ENCODE measurements around the gene TNNI3K.

The TNNI3K gene

DNA sequence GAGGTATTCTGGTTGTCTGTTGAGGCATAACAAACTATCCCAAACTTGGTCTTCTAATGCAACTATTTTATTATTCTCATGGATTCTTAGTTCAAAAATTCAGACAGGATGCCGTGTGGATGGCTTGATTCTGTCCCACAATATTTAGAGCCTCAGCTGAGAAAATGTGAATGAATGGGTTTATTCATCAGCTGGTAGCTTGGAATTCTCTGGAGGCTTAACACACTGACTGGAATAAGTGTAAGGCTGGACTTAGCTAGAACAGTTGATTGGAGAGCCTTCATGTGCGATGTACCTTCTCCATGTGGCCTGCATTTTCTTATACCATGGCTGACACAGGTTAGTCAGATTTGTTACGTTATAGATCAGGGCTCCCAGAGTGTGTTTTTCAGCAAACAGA lies 30.8 kb downstream of the TNNI3K start:
- DNase-seq (ENCODE audit: low read depth in 1 of 2, low spot score in 1 of 2) = no peak
- no peak for TF ChIP-seq GABPA (IDR thresholded peaks at IDR 0.05; ENCODE audit: low read depth)
- no peak overlapping the region for H3K4me3 ChIP-seq (replicated peaks; ENCODE audit: insufficient read depth, low read length)

DNA sequence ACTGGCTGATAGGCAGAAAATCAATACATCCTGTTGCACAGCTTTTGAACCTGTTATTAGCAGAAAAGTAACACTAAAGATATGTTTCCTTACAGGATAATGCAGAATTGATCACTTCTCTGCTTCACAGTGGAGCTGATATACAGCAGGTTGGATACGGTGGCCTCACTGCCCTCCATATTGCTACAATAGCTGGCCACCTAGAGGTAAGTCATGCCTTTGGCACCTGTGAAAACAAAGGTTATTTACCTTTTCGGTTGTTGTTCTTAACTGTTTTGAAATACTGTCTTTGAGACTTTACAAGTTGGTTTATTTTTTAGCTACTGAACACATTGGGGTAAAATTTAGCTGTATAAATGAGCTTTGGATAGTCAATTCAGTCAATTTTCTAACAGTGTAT lies 36.3 kb downstream of the TNNI3K start:
- no peak for TF ChIP-seq POLR2AphosphoS5 (IDR thresholded peaks at IDR 0.05; ENCODE audit: low read depth)
- TF ChIP-seq SPI1 (IDR thresholded peaks at IDR 0.05; ENCODE audit: borderline replicate concordance, low read depth) = no peak
- TF ChIP-seq GABPA (IDR thresholded peaks at IDR 0.05; ENCODE audit: low read depth) = no peak
- TF ChIP-seq, protein P1, sequence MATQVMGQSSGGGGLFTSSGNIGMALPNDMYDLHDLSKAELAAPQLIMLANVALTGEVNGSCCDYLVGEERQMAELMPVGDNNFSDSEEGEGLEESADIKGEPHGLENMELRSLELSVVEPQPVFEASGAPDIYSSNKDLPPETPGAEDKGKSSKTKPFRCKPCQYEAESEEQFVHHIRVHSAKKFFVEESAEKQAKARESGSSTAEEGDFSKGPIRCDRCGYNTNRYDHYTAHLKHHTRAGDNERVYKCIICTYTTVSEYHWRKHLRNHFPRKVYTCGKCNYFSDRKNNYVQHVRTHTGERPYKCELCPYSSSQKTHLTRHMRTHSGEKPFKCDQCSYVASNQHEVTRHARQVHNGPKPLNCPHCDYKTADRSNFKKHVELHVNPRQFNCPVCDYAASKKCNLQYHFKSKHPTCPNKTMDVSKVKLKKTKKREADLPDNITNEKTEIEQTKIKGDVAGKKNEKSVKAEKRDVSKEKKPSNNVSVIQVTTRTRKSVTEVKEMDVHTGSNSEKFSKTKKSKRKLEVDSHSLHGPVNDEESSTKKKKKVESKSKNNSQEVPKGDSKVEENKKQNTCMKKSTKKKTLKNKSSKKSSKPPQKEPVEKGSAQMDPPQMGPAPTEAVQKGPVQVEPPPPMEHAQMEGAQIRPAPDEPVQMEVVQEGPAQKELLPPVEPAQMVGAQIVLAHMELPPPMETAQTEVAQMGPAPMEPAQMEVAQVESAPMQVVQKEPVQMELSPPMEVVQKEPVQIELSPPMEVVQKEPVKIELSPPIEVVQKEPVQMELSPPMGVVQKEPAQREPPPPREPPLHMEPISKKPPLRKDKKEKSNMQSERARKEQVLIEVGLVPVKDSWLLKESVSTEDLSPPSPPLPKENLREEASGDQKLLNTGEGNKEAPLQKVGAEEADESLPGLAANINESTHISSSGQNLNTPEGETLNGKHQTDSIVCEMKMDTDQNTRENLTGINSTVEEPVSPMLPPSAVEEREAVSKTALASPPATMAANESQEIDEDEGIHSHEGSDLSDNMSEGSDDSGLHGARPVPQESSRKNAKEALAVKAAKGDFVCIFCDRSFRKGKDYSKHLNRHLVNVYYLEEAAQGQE (IDR thresholded peaks at IDR 0.05; ENCODE audit: insufficient replicate concordance, low read depth) = no peak
- TF ChIP-seq, protein P2, sequence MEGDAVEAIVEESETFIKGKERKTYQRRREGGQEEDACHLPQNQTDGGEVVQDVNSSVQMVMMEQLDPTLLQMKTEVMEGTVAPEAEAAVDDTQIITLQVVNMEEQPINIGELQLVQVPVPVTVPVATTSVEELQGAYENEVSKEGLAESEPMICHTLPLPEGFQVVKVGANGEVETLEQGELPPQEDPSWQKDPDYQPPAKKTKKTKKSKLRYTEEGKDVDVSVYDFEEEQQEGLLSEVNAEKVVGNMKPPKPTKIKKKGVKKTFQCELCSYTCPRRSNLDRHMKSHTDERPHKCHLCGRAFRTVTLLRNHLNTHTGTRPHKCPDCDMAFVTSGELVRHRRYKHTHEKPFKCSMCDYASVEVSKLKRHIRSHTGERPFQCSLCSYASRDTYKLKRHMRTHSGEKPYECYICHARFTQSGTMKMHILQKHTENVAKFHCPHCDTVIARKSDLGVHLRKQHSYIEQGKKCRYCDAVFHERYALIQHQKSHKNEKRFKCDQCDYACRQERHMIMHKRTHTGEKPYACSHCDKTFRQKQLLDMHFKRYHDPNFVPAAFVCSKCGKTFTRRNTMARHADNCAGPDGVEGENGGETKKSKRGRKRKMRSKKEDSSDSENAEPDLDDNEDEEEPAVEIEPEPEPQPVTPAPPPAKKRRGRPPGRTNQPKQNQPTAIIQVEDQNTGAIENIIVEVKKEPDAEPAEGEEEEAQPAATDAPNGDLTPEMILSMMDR (IDR thresholded peaks at IDR 0.05; ENCODE audit: insufficient read depth, low read length) = no peak
- DNase-seq (ENCODE audit: low read depth in 1 of 2, low spot score in 1 of 2) = no peak
- H3K4me3 ChIP-seq (replicated peaks; ENCODE audit: insufficient read depth, low read length) = no peak overlapping the region
- no peak overlapping the region for H3K27ac ChIP-seq (replicated peaks)
- no peaks in the 10 kb centered on the region for H3K27me3 ChIP-seq (ENCODE audit: insufficient read depth, poor library complexity, severe bottlenecking)

More for the DNA sequence above, 30.8 kb downstream of the TNNI3K start:
- H3K27me3 ChIP-seq (ENCODE audit: insufficient read depth, poor library complexity, severe bottlenecking) = no peaks in the 10 kb centered on the region
- no peak overlapping the region for H3K27ac ChIP-seq (replicated peaks)

DNA sequence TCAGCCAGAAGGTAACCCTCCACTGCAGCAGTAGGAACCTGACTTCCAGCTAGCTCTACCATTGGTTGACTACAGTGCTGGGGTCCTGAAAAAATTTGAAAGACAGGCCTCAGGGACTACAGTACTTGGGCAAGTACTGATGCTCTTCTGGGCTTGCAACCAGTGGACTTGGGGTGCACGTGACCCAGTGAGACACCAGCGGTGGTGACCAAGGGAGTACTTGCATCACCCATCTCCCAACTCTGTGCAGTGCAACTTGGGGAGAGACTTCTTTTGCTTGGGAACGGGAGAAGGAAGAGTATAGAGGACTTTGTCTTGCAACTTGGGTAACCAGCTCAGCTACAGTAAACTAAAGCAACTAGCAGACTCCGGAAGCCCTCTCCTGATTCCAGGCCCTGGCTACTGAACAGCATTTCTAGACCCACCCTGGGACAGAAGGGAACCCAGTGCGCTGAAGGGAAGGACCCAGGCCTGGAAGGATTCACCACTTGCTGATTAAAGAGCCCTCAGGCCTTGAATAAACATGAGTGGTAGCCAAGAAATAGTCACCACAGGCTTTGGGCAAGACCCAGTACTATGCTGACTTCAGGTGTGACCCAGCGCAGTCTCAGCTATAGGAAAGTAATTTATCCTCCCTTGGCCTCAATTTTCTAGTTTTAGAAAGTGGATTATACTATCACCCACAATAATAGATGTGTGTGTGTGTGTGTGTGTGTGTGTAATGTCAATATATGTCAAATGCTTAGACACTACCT lies 45.6 kb downstream of the TNNI3K start:
- H3K27ac ChIP-seq (replicated peaks) = no peak overlapping the region
- no peak for TF ChIP-seq SPI1 (IDR thresholded peaks at IDR 0.05; ENCODE audit: borderline replicate concordance, low read depth)
- no peak for TF ChIP-seq GABPA (IDR thresholded peaks at IDR 0.05; ENCODE audit: low read depth)
- TF ChIP-seq POLR2AphosphoS5 (IDR thresholded peaks at IDR 0.05; ENCODE audit: low read depth) = no peak
- TF ChIP-seq, protein P2 (IDR thresholded peaks at IDR 0.05; ENCODE audit: insufficient read depth, low read length) = no peak
- TF ChIP-seq, protein P1 (IDR thresholded peaks at IDR 0.05; ENCODE audit: insufficient replicate concordance, low read depth) = no peak
- no peak overlapping the region for H3K4me3 ChIP-seq (replicated peaks; ENCODE audit: insufficient read depth, low read length)
- H3K27me3 ChIP-seq (ENCODE audit: insufficient read depth, poor library complexity, severe bottlenecking) = no peaks in the 10 kb centered on the region
- DNase-seq (ENCODE audit: low read depth in 1 of 2, low spot score in 1 of 2) = no peak

DNA sequence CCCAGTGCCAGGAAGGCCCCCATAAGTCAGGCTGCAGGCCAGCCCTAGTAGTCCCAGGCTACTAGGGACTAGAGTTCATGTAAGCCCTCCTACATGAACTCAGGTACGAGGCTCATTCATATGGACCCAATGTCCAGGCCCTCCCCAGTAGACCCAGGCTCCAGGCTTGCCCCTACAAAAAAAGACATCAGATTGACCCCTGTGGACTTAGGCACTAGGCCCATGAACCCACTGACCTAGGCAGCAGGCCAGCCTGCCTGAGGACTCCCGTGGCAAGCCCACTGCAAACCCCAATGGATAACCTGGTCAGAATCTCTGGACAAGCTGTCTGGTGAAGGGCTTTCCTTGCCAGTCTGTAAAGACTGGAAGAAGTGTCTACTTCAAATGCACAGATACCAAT lies 51.2 kb downstream of the TNNI3K start:
- Histone ChIP-seq H3K4me3 (replicated peaks; ENCODE audit: insufficient read depth, low read length) (no peak overlapping the region), H3K27me3 (ENCODE audit: insufficient read depth, poor library complexity, severe bottlenecking) (no peaks in the 10 kb centered on the region), H3K27ac (replicated peaks) (no peak overlapping the region)
- no peak for TF ChIP-seq SPI1 (IDR thresholded peaks at IDR 0.05; ENCODE audit: borderline replicate concordance, low read depth)
- no peak for TF ChIP-seq POLR2AphosphoS5 (IDR thresholded peaks at IDR 0.05; ENCODE audit: low read depth)
- TF ChIP-seq, protein P2 (IDR thresholded peaks at IDR 0.05; ENCODE audit: insufficient read depth, low read length) = no peak
- TF ChIP-seq, protein P1 (IDR thresholded peaks at IDR 0.05; ENCODE audit: insufficient replicate concordance, low read depth) = no peak
- TF ChIP-seq GABPA (IDR thresholded peaks at IDR 0.05; ENCODE audit: low read depth) = no peak
- no peak for DNase-seq (ENCODE audit: low read depth in 1 of 2, low spot score in 1 of 2)

All from HL-60 (cell line).